RWPE2 (cell line): ENCODE measurements around the gene IGFBP5.

Experiments used
- ATAC-seq: fragments of 200-7000 bp; cut with Tn5 transposase; 3 replicates; pipeline ENCODE4 v1.9.1; 2021; ENCODE audit warnings: low read depth
- DNase-seq: peaks from one replicate; pipeline ENCODE4 v3.0.0-alpha.2; 2020; ENCODE audit warnings: low spot score
- H3K27ac ChIP-seq: fragments of 450-650 bp; 2 replicates; pipeline ENCODE4 v1.5.1; 2017; ENCODE audit warnings: mild to moderate bottlenecking; ENCODE audit not compliant: poor library complexity, severe bottlenecking
- H3K27me3 ChIP-seq: fragments of 250-450 bp; sonication (Bioruptor Pico); 2 replicates; pipeline ENCODE4 v1.5.1; 2021; ENCODE audit warnings: mild to moderate bottlenecking, moderate library complexity; ENCODE audit not compliant: insufficient read depth, poor library complexity, severe bottlenecking
- H3K36me3 ChIP-seq: fragments of 250-450 bp; sonication (Bioruptor Pico); 2 replicates; pipeline ENCODE4 v1.5.1; 2020; ENCODE audit warnings: low read depth, mild to moderate bottlenecking, moderate library complexity
- H3K4me1 ChIP-seq: fragments of 250-450 bp; sonication (Bioruptor Pico); 2 replicates; pipeline ENCODE4 v1.5.1; 2021; ENCODE audit warnings: mild to moderate bottlenecking, moderate library complexity; ENCODE audit not compliant: insufficient read depth, poor library complexity, severe bottlenecking
- H3K4me3 ChIP-seq: fragments of 250-450 bp; sonication (Bioruptor Pico); 2 replicates; pipeline ENCODE4 v1.5.1; 2021; ENCODE audit warnings: mild to moderate bottlenecking, moderate library complexity; ENCODE audit not compliant: severe bottlenecking
- H3K9me3 ChIP-seq: fragments of 250-450 bp; sonication (Bioruptor Pico); 2 replicates; pipeline ENCODE4 v1.5.1; 2021; ENCODE audit warnings: mild to moderate bottlenecking, moderate library complexity; ENCODE audit not compliant: severe bottlenecking
- CTCF ChIP-seq: fragments of 450-650 bp; IDR thresholded peaks from one replicate; pipeline ENCODE4 v1.5.1; 2017; ENCODE audit warnings: mild to moderate bottlenecking, moderate library complexity; ENCODE audit not compliant: poor library complexity, severe bottlenecking

Gene IGFBP5

DNA sequence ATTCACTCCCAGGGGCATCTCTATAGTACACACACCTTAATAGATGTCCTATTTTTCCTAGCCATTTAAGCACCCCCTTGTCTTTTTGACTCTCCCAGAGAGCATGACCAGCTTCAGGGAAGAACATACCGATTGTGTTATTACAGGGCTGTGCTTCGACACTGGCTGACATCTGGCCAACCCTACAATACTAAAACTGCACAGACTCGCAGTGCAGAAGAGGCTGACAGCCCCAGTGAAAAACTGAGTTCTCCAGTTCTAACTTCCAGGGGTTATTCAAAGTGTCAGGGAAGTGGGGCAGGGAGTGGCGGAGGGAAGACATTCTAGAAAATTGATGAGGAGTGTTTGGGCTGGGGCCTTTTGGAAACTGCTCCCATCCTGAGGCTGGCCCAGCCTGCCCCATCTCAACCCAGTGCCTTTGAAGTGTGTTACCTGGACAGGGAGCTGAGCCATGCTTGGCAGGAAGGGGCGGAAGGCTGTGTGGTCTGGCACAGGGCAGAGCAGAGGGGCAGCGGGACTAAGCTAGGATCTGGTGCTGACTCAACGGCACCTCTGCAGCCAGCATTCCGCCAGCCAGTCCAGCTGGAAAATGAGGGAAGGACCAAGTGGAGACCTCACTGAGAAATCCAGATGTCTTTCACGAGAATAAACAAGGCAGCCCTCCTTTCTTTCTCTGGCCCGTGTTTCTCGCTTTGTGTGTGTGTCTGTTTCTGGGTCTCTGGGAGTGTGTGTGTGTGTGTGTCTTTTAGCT, 15.4 kb upstream of the IGFBP5 start:
- ATAC-seq, result no peak
- H3K36me3 ChIP-seq, result no peaks in the 10 kb centered on the region
- H3K4me1 ChIP-seq, result peaks cover 25% of the 10 kb centered on the region
- no peak for DNase-seq
- no peak overlapping the region for H3K27ac ChIP-seq
- no peaks in the 10 kb centered on the region for H3K27me3 ChIP-seq
- TF ChIP-seq CTCF, result no peak
- H3K9me3 ChIP-seq, result peaks cover 5% of the 10 kb centered on the region
- no peak overlapping the region for H3K4me3 ChIP-seq

GRCh38 chr2:216702756-216703155, 7.4 kb upstream of the IGFBP5 start:
- no peak for TF ChIP-seq CTCF
- H3K27ac ChIP-seq, result no peak overlapping the region
- DNase-seq (no peak), ATAC-seq (no peak)
- no peaks in the 10 kb centered on the region for H3K4me1 ChIP-seq
- no peaks in the 10 kb centered on the region for H3K36me3 ChIP-seq
- H3K4me3 ChIP-seq, result no peak overlapping the region
- no peaks in the 10 kb centered on the region for H3K9me3 ChIP-seq
- H3K27me3 ChIP-seq, result no peaks in the 10 kb centered on the region

GRCh38 chr2:216701544-216701943, 6.2 kb upstream of the IGFBP5 start:
- H3K36me3 ChIP-seq, result no peaks in the 10 kb centered on the region
- no peak for ATAC-seq
- no peak overlapping the region for H3K27ac ChIP-seq
- H3K27me3 ChIP-seq, result no peaks in the 10 kb centered on the region
- no peaks in the 10 kb centered on the region for H3K9me3 ChIP-seq
- TF ChIP-seq CTCF, result no peak
- no peak for DNase-seq
- H3K4me1 ChIP-seq, result no peaks in the 10 kb centered on the region
- no peak overlapping the region for H3K4me3 ChIP-seq

- no peak for TF ChIP-seq CTCF
- Histone ChIP-seq H3K4me1 (no peaks in the 10 kb centered on the region), H3K36me3 (no peaks in the 10 kb centered on the region), H3K27me3 (no peaks in the 10 kb centered on the region), H3K27ac (no peak overlapping the region), H3K9me3 (no peaks in the 10 kb centered on the region), H3K4me3 (no peak overlapping the region)
- ATAC-seq (no peak), DNase-seq (no peak)
Observed at GRCh38 chr2:216700781-216701180, 5.4 kb upstream of the IGFBP5 start.

DNA sequence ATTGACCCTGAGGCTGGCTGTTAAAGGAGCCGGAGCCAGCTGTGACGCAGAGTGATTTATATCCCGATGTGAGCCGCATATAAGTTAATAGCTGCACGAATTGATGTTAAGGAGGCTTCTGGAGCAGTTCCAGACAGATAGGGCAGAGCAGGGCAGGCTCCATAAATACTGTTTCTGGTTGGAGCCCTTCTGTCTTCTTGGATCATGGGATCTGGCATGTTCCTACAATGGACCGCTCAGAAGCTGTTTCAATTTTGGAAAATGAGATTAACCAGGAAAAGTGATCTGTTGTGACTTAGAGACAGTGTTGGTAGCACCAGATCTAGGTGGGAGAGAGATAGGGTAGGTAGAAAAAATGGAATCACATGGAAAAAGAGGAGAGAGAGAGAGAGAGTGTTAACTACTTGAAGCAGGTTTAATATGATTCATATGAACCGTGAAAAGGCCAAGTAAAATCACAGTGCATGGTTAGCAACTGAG, 4.8 kb upstream of the IGFBP5 start:
- ATAC-seq (no peak), DNase-seq (no peak)
- Histone ChIP-seq H3K27me3 (peaks cover 2% of the 10 kb centered on the region), H3K9me3 (no peaks in the 10 kb centered on the region), H3K4me1 (peaks cover 6% of the 10 kb centered on the region), H3K36me3 (no peaks in the 10 kb centered on the region), H3K4me3 (no peak overlapping the region), H3K27ac (no peak overlapping the region)
- no peak for TF ChIP-seq CTCF
